ENCODE measurements around the gene TMEM40. TPM values are rescaled to one million over a fixed set of nuclear protein-coding genes. Genes with fewer than 3 reads are reported as not detected.

The TMEM40 gene
- total and polyA plus RNA-seq, 9 donors: 0.11 to 0.80 (median 0.20) TPM; not detected in 6

DNA sequence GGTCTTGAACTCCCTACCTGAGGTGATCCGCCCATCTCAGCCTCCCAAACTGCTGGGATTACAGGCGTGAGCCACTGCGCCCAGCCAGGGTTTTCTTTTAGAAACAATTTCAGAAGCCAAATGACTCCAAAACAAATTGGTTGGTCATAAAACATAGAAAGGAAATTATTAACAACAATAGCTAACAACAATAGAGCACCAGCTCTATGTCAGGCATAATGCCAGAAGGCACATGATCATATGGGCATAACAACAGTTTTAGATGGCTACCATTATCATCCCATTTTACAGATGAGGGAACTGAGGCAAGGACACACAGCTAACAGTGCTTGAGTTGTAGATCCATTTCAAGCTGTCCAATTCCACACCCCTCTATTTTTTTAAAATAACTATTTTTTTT is 73.0 kb downstream of the TMEM40 start:
- DNase-seq: no peak
- WGBS, 3 donors: 78 to 91% (median 87%) methylated on average over 3 of the region's 3 CpGs
- Histone ChIP-seq H3K27ac (no peak overlapping the region), H3K27me3 (no peaks in the 10 kb centered on the region), H3K36me3 (no peaks in the 10 kb centered on the region), H3K4me1 (ENCODE audit: insufficient read depth) (peaks cover 2% of the 10 kb centered on the region), H3K4me3 (no peak overlapping the region), H3K9me3 (no peaks in the 10 kb centered on the region)
- TF ChIP-seq POLR2A (IDR thresholded peaks at IDR 0.05) (no peak), EP300 (IDR thresholded peaks at IDR 0.05) (no peak)
- TF ChIP-seq, protein P1, sequence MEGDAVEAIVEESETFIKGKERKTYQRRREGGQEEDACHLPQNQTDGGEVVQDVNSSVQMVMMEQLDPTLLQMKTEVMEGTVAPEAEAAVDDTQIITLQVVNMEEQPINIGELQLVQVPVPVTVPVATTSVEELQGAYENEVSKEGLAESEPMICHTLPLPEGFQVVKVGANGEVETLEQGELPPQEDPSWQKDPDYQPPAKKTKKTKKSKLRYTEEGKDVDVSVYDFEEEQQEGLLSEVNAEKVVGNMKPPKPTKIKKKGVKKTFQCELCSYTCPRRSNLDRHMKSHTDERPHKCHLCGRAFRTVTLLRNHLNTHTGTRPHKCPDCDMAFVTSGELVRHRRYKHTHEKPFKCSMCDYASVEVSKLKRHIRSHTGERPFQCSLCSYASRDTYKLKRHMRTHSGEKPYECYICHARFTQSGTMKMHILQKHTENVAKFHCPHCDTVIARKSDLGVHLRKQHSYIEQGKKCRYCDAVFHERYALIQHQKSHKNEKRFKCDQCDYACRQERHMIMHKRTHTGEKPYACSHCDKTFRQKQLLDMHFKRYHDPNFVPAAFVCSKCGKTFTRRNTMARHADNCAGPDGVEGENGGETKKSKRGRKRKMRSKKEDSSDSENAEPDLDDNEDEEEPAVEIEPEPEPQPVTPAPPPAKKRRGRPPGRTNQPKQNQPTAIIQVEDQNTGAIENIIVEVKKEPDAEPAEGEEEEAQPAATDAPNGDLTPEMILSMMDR (IDR thresholded peaks at IDR 0.05): no peak
- intact Hi-C loops (cut with DNase I): no loop called here

Other genes with a start within 250 kb of the TMEM40 start
- gene MKRN2OS, start 213.8 kb downstream of the TMEM40 start, total RNA-seq: 1 to 10 TPM in 1 of 7 donors, under 1 TPM in 1, not detected in 5; 0.27 to 1.1 TPM
- not detected for gene MKRN2OS, start 213.8 kb downstream of the TMEM40 start, polyA plus RNA-seq
- gene MKRN2, start 202.2 kb downstream of the TMEM40 start, total RNA-seq: 10 to 100 TPM; 23.8 to 42.3 (median 28.8) TPM
- gene MKRN2, start 202.2 kb downstream of the TMEM40 start, polyA plus RNA-seq: 10 to 100 TPM; 24.2 to 31.6 TPM
- 100 to 1,000 TPM in 2 of 7 donors, 10 to 100 TPM in 5; 75.0 to 106 (median 78.8) TPM for gene RAF1, start 95.1 kb downstream of the TMEM40 start, total RNA-seq
- 10 to 100 TPM; 62.1 to 82.1 TPM for gene RAF1, start 95.1 kb downstream of the TMEM40 start, polyA plus RNA-seq
- 10 to 100 TPM; 11.4 to 25.1 (median 17.6) TPM for gene CAND2, start 37.4 kb upstream of the TMEM40 start, total RNA-seq
- 1 to 10 TPM; 3.5 to 6.3 TPM for gene CAND2, start 37.4 kb upstream of the TMEM40 start, polyA plus RNA-seq
- gene RPL32, start 82.3 kb upstream of the TMEM40 start, total RNA-seq: 1,000 to 10,000 TPM; 1,975 to 3,878 (median 2,959) TPM
- 1,000 to 10,000 TPM; 4,745 to 7,414 TPM for gene RPL32, start 82.3 kb upstream of the TMEM40 start, polyA plus RNA-seq